HFFc6 (cell line): ENCODE measurements around the gene RSPO3. TPM values are rescaled to one million over a fixed set of nuclear protein-coding genes. Genes with fewer than 3 reads are reported as not detected.

Source experiments
- DNase-seq: peaks from one replicate; pipeline ENCODE4 v3.0.0-alpha.2; 2018
- H3K27ac Mint-ChIP-seq: 2 replicates; pipeline ENCODE4 v1.8.0; 2020; ENCODE audit warnings: mild to moderate bottlenecking, mixed read lengths
- H3K27me3 Mint-ChIP-seq: 2 replicates; pipeline ENCODE4 v1.8.0; 2021; ENCODE audit warnings: mild to moderate bottlenecking, moderate library complexity, mixed read lengths; ENCODE audit not compliant: insufficient read depth
- H3K36me3 Mint-ChIP-seq: 2 replicates; pipeline ENCODE4 v1.8.0; 2021; ENCODE audit warnings: low read depth, mixed read lengths
- H3K4me1 Mint-ChIP-seq: 2 replicates; pipeline ENCODE4 v1.8.0; 2020; ENCODE audit warnings: low read depth, mixed read lengths
- H3K4me3 Mint-ChIP-seq: 2 replicates; pipeline ENCODE4 v1.8.0; 2020; ENCODE audit warnings: mild to moderate bottlenecking, moderate library complexity, mixed read lengths
- H3K9me3 Mint-ChIP-seq: 2 replicates; pipeline ENCODE4 v1.8.0; 2020; ENCODE audit warnings: mild to moderate bottlenecking, mixed read lengths
- total RNA-seq, 6 experiments: library from RNA; stranded (reverse); fragmentation: NEBNext Ultra II Directional; extraction: Animal tissue kit (Norgen Biotek cat#: 25700); gene quantifications; 2 replicates in 1 of 6; 3 replicates in 5 of 6; pipeline ENCODE4 v1.2.3, GENCODE V29; 2021
- TF ChIP-seq, protein P1 (sequence below): fragments of 200-600 bp; sonication (generic); IDR thresholded peaks from 2 replicates; pipeline ENCODE4 v1.5.0; 2021; ENCODE audit warnings: antibody characterized with exemption, mild to moderate bottlenecking

The RSPO3 gene
- total RNA-seq, 6 experiments from 2014 or later: not detected

- no peak overlapping the region for H3K4me3 Mint-ChIP-seq
- peaks cover 15% of the 10 kb centered on the region for H3K4me1 Mint-ChIP-seq
- TF ChIP-seq, protein P1, sequence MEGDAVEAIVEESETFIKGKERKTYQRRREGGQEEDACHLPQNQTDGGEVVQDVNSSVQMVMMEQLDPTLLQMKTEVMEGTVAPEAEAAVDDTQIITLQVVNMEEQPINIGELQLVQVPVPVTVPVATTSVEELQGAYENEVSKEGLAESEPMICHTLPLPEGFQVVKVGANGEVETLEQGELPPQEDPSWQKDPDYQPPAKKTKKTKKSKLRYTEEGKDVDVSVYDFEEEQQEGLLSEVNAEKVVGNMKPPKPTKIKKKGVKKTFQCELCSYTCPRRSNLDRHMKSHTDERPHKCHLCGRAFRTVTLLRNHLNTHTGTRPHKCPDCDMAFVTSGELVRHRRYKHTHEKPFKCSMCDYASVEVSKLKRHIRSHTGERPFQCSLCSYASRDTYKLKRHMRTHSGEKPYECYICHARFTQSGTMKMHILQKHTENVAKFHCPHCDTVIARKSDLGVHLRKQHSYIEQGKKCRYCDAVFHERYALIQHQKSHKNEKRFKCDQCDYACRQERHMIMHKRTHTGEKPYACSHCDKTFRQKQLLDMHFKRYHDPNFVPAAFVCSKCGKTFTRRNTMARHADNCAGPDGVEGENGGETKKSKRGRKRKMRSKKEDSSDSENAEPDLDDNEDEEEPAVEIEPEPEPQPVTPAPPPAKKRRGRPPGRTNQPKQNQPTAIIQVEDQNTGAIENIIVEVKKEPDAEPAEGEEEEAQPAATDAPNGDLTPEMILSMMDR: no peak
- no peak overlapping the region for H3K27ac Mint-ChIP-seq
- H3K9me3 Mint-ChIP-seq: no peaks in the 10 kb centered on the region
- no peaks in the 10 kb centered on the region for H3K36me3 Mint-ChIP-seq
- DNase-seq: no peak
- peaks cover 2% of the 10 kb centered on the region for H3K27me3 Mint-ChIP-seq
These were observed 54.9 kb downstream of the RSPO3 start for GRCh38 chr6:127173156-127173940.

- TF ChIP-seq, protein P1: no peak
- Mint-ChIP-seq H3K27ac (no peak overlapping the region), H3K36me3 (no peaks in the 10 kb centered on the region), H3K9me3 (no peaks in the 10 kb centered on the region), H3K4me3 (no peak overlapping the region), H3K4me1 (peaks cover 15% of the 10 kb centered on the region), H3K27me3 (peaks cover 2% of the 10 kb centered on the region)
- DNase-seq: no peak
These were observed 57.7 kb downstream of the RSPO3 start for GRCh38 chr6:127176146-127176545.

DNA sequence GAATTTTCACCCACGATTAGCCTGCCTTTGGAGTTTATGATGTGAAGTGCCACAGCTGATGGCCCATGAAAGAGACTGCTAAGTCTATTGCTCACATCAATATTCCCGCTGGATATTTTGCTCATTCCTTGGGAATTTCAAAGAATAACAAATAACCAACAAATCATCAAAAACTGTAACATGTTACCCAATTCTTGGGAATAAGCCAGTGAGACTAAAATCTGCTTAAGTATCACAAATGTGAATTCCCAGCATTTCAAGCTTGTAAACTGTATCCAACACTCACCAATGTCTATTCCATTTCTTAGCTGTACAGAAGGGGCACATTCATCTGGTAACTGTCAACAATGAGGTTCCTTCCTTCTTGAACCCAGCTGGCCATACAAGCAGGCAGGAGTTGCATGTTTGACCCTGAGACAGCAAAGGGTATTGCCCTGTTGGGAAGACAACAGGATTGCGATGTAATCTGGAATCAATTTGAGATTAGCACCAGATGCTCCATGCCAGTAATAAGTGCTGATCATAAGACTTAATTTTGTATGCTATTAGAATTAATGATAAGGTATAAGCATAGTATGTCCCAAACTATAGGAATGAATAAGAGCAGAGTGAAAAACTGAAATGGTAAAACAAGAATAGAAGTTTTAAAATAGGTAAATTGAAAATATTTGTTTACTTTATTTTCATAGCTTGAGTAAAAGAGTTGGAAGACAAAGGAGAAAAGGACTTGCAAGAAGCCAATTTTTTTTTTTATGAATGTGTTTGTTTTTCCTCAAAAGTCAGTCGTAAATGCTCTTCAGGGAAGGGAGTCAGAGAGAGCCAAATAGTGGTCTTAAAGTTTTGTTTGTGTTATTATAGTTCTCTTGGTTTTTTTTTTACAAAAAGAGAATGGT lies 58.8 kb downstream of the RSPO3 start:
- no peak overlapping the region for H3K27ac Mint-ChIP-seq
- TF ChIP-seq, protein P1: no peak
- peaks cover 15% of the 10 kb centered on the region for H3K4me1 Mint-ChIP-seq
- peak; percentile 10 for DNase-seq
- H3K4me3 Mint-ChIP-seq: no peak overlapping the region
- peaks cover 2% of the 10 kb centered on the region for H3K27me3 Mint-ChIP-seq
- no peaks in the 10 kb centered on the region for H3K9me3 Mint-ChIP-seq
- H3K36me3 Mint-ChIP-seq: no peaks in the 10 kb centered on the region

- no peak overlapping the region for H3K27ac Mint-ChIP-seq
- H3K36me3 Mint-ChIP-seq: no peaks in the 10 kb centered on the region
- no peak for DNase-seq
- TF ChIP-seq, protein P1: no peak
- no peaks in the 10 kb centered on the region for H3K9me3 Mint-ChIP-seq
- peaks cover 15% of the 10 kb centered on the region for H3K4me1 Mint-ChIP-seq
- H3K4me3 Mint-ChIP-seq: no peak overlapping the region
- peaks cover 2% of the 10 kb centered on the region for H3K27me3 Mint-ChIP-seq
These were observed 59.4 kb downstream of the RSPO3 start for GRCh38 chr6:127177923-127178231.

GRCh38 chr6:127178746-127179145 lies 60.3 kb downstream of the RSPO3 start:
- Mint-ChIP-seq H3K27me3 (peaks cover 3% of the 10 kb centered on the region), H3K9me3 (no peaks in the 10 kb centered on the region), H3K4me3 (no peak overlapping the region), H3K4me1 (peaks cover 15% of the 10 kb centered on the region), H3K36me3 (no peaks in the 10 kb centered on the region), H3K27ac (no peak overlapping the region)
- no peak for DNase-seq
- TF ChIP-seq, protein P1: no peak
